GM18517 (cell line): ENCODE measurements around the gene PHGDH.

Source experiments
- ATAC-seq: cut with Tn5 transposase; IDR thresholded peaks from one replicate; pipeline ENCODE4 v1.9.1; 2021; ENCODE audit warnings: mild to moderate bottlenecking, moderate library complexity; ENCODE audit not compliant: unreplicated experiment

Gene PHGDH

GRCh38 chr1:119758584-119758983 is 46.9 kb downstream of the PHGDH start:
- no peak for ATAC-seq

- no peak for ATAC-seq
These were observed 50.7 kb downstream of the PHGDH start for GRCh38 chr1:119762409-119762808.

GRCh38 chr1:119762953-119763352 is 51.2 kb downstream of the PHGDH start:
- no peak for ATAC-seq

GRCh38 chr1:119764220-119764619 is 52.5 kb downstream of the PHGDH start:
- no peak for ATAC-seq

GRCh38 chr1:119766374-119766794 is 54.6 kb downstream of the PHGDH start:
- ATAC-seq, result no peak

- ATAC-seq, result no peak
These were observed 55.8 kb downstream of the PHGDH start for GRCh38 chr1:119767486-119767885.

GRCh38 chr1:119768778-119769177 is 57.0 kb downstream of the PHGDH start, which contains the start of gene HMGCS2:
HMGCS2 (minus strand) TSS chr1:119768905; CDS start chr1:119768844, 61 bp downstream.
- no peak for ATAC-seq

GRCh38 chr1:119771016-119771415 is 59.3 kb downstream of the PHGDH start:
- ATAC-seq, result no peak

GRCh38 chr1:119771770-119772169 is 60.0 kb downstream of the PHGDH start:
- ATAC-seq, result no peak

GRCh38 chr1:119772298-119772697 is 60.6 kb downstream of the PHGDH start:
- no peak for ATAC-seq

- ATAC-seq, result no peak
These were observed 62.0 kb downstream of the PHGDH start for GRCh38 chr1:119773711-119774241.

GRCh38 chr1:119774746-119775490 is 63.2 kb downstream of the PHGDH start:
- ATAC-seq, result no peak

- no peak for ATAC-seq
These were observed 66.6 kb downstream of the PHGDH start for GRCh38 chr1:119778359-119778758.

GRCh38 chr1:119778886-119779560 is 67.3 kb downstream of the PHGDH start:
- no peak for ATAC-seq

- no peak for ATAC-seq
These were observed 68.2 kb downstream of the PHGDH start for GRCh38 chr1:119779869-119780356.

- no peak for ATAC-seq
These were observed 69.9 kb downstream of the PHGDH start for GRCh38 chr1:119781434-119782210.

- no peak for ATAC-seq
These were observed 71.0 kb downstream of the PHGDH start for GRCh38 chr1:119782631-119783325.

- ATAC-seq, result no peak
These were observed 71.8 kb downstream of the PHGDH start for GRCh38 chr1:119783354-119784185.

- ATAC-seq, result no peak
These were observed 72.6 kb downstream of the PHGDH start for GRCh38 chr1:119784191-119784781.
